HEK293T (cell line): Measurements from ENCODE around the gene BMP7.
"Not testable (repeated sequence)": the region's sequence is repeated elsewhere in the genome, so short reads cannot be mapped to it uniquely, and the experiment has no call there.

Experiments
- ARNT ChIP-seq: fragments of 450-650 bp; IDR thresholded peaks from 2 replicates; pipeline ENCODE4 v1.6.1; 2017; ENCODE audit warnings: mild to moderate bottlenecking
- BHLHE40 ChIP-seq: fragments of 450-650 bp; IDR thresholded peaks from 2 replicates; pipeline ENCODE4 v1.6.1; 2016; ENCODE audit warnings: mild to moderate bottlenecking, moderate library complexity, borderline replicate concordance
- ELF4 ChIP-seq: fragments of 450-650 bp; IDR thresholded peaks from 2 replicates; pipeline ENCODE4 v1.6.1; 2017; ENCODE audit warnings: antibody characterized with exemption
- FOXA1 ChIP-seq: fragments of 450-650 bp; IDR thresholded peaks from 2 replicates; pipeline ENCODE4 v1.6.1; 2016; ENCODE audit warnings: mild to moderate bottlenecking
- FOXK2 ChIP-seq: fragments of 450-650 bp; IDR thresholded peaks from 2 replicates; pipeline ENCODE4 v1.6.1; 2016; ENCODE audit warnings: mild to moderate bottlenecking
- FOXM1 ChIP-seq: fragments of 450-650 bp; IDR thresholded peaks from 2 replicates; pipeline ENCODE4 v1.6.1; 2017; ENCODE audit warnings: mild to moderate bottlenecking, borderline replicate concordance
- HDGF ChIP-seq: fragments of 450-650 bp; IDR thresholded peaks from 2 replicates; pipeline ENCODE4 v1.6.1; 2017; ENCODE audit warnings: antibody characterized with exemption, borderline replicate concordance
- LEF1 ChIP-seq: fragments of 450-650 bp; IDR thresholded peaks from 2 replicates; pipeline ENCODE4 v1.6.1; 2017; ENCODE audit warnings: mild to moderate bottlenecking, borderline replicate concordance
- NFRKB ChIP-seq: fragments of 450-650 bp; IDR thresholded peaks from 2 replicates; pipeline ENCODE4 v1.6.1; 2016; ENCODE audit warnings: mild to moderate bottlenecking, moderate library complexity
- PKNOX1 ChIP-seq: fragments of 450-650 bp; IDR thresholded peaks from 2 replicates; pipeline ENCODE4 v1.6.1; 2016
- SP1 ChIP-seq: fragments of 450-650 bp; IDR thresholded peaks from 2 replicates; pipeline ENCODE4 v1.6.1; 2017
- SUZ12 ChIP-seq: fragments of 450-650 bp; IDR thresholded peaks from 2 replicates; pipeline ENCODE4 v1.6.1; 2016; ENCODE audit warnings: mild to moderate bottlenecking
- TARDBP ChIP-seq: fragments of 450-650 bp; IDR thresholded peaks from 2 replicates; pipeline ENCODE4 v1.6.1; 2016
- ZNF384 ChIP-seq: fragments of 450-650 bp; IDR thresholded peaks from 2 replicates; pipeline ENCODE4 v1.6.1; 2016

DNA sequence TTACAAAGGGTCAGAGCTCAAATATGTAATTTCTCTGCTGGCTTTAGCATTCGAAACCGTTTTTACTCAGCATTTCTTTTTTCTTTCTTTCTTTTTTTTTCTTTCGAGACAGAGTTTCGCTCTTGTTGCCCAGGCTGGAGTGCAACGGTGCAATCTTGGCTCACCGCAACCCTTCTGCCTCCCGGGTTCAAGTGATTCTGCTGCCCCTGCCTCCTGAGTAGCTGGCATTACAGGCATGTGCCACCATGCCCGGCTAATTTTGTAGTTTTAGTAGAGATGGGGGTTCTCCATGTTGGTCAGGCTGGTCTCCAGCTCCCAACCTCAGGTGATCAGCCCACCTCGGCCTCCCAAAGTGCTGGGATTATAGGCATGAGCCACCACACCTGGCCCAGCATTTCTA, 108.7 kb downstream of the BMP7 start:
- not testable (repeated sequence) for TF ChIP-seq TARDBP, NFRKB, FOXK2, SP1, ARNT, FOXA1, LEF1, ELF4, FOXM1, SUZ12, PKNOX1, BHLHE40, HDGF, ZNF384
